K562 treated with DMSO at 1 percent for 12 hours (cell line): ENCODE results near the gene DDX25. TPM values are rescaled to one million over a fixed set of nuclear protein-coding genes. Genes with fewer than 3 reads are reported as not detected.

Source experiments
- total RNA-seq: library from RNA; unstranded; fragments of 300-600 nt; gene quantifications from 2 replicates; pipeline ENCODE4 v1.2.3, GENCODE V29; 2022; ENCODE audit not compliant: insufficient read depth

DDX25 gene
- total RNA-seq = not detected in 2 replicates

GRCh38 chr11:125903711-125904659 lies at the start of gene DDX25:
Gene DDX25 (plus strand): TSS chr11:125904508. CDS start chr11:125904518, 10 bp downstream.

GRCh38 chr11:125887373-125888324 lies 16.7 kb upstream of the DDX25 start, which contains the start of gene HYLS1:
Gene HYLS1 (plus strand): TSS chr11:125887668. CDS start chr11:125899369, 11,701 bp downstream.

GRCh38 chr11:125902927-125903710 lies 1.2 kb upstream of the DDX25 start, which contains the start of gene PUS3:
Gene PUS3 (minus strand): TSS chr11:125903206. CDS start chr11:125896284, 6,922 bp downstream.

GRCh38 chr11:125945797-125946520 lies 41.7 kb downstream of the DDX25 start, which contains the start of gene VSIG10L2:
Gene VSIG10L2 (plus strand): TSS chr11:125946044. CDS start chr11:125946056, 12 bp downstream.

Other genes starting within 250 kb of the DDX25 start
- 0.50 TPM in 1 of 2 replicates, not detected in the other for gene ACRV1, start 223.7 kb upstream of the DDX25 start, total RNA-seq
- gene PATE1, start 158.2 kb upstream of the DDX25 start, total RNA-seq = not detected in 2 replicates
- gene PATE2, start 125.7 kb upstream of the DDX25 start, total RNA-seq = not detected in 2 replicates
- gene PATE3, start 116.4 kb upstream of the DDX25 start, total RNA-seq = not detected in 2 replicates
- not detected in 2 replicates for gene PATE4, start 71.2 kb upstream of the DDX25 start, total RNA-seq
- gene HYLS1, start 16.8 kb upstream of the DDX25 start, total RNA-seq = 5.4 and 10.0 TPM in 2 replicates
- 8.4 and 11.3 TPM in 2 replicates for gene PUS3, start 1.3 kb upstream of the DDX25 start, total RNA-seq
- not detected in 2 replicates for gene VSIG10L2, start 41.5 kb downstream of the DDX25 start, total RNA-seq
- 1.3 TPM in 1 of 2 replicates, not detected in the other for gene CDON, start 158.4 kb downstream of the DDX25 start, total RNA-seq